NT2/D1 (cell line): Measurements from ENCODE around the gene PRKAR2B.

ENCODE experiments used
- DNase-seq: peaks from one replicate; pipeline ENCODE4 v3.0.0-alpha.2; 2011; ENCODE audit warnings: low read depth, low spot score
- H3K27me3 ChIP-seq: 2 replicates; pipeline ENCODE4 v1.6.0; 2011; ENCODE audit warnings: mild to moderate bottlenecking; ENCODE audit not compliant: insufficient read length, insufficient read depth
- H3K36me3 ChIP-seq: 2 replicates; pipeline ENCODE4 v1.6.1; 2011; ENCODE audit warnings: mild to moderate bottlenecking, low read length, mixed read lengths; ENCODE audit not compliant: insufficient read depth, insufficient read length
- H3K4me1 ChIP-seq: 2 replicates; pipeline ENCODE4 v1.5.1; 2011; ENCODE audit not compliant: insufficient read depth, insufficient read length
- H3K4me3 ChIP-seq: 2 replicates; pipeline ENCODE4 v1.5.1; 2011; ENCODE audit warnings: low read depth; ENCODE audit not compliant: insufficient read length
- H3K9ac ChIP-seq: 2 replicates; pipeline ENCODE4 v1.6.0; 2011; ENCODE audit warnings: low read depth; ENCODE audit not compliant: insufficient read length
- H3K9me3 ChIP-seq: 2 replicates; pipeline ENCODE4 v1.5.1; 2011; ENCODE audit warnings: mild to moderate bottlenecking, low read length; ENCODE audit not compliant: insufficient read depth
- SUZ12 ChIP-seq: IDR thresholded peaks from 2 replicates; pipeline ENCODE4 v1.6.1; 2011; ENCODE audit not compliant: insufficient read length, insufficient read depth; ENCODE audit errors: extremely low read depth
- YY1 ChIP-seq: IDR thresholded peaks from 2 replicates; pipeline ENCODE4 v1.6.1; 2011; ENCODE audit not compliant: insufficient read length, insufficient read depth
- ZNF274 ChIP-seq: IDR thresholded peaks from 2 replicates; pipeline ENCODE4 v1.6.1; 2011; ENCODE audit warnings: mild to moderate bottlenecking, low read depth, low read length

Gene PRKAR2B

GRCh38 chr7:107045195-107045960 lies 873 bp downstream of the PRKAR2B start:
- Histone ChIP-seq H3K27me3 (peaks cover 13% of the 10 kb centered on the region), H3K4me3 (peak overlapping the region; percentile 65), H3K9ac (peak overlapping the region; percentile 75), H3K4me1 (no peaks in the 10 kb centered on the region), H3K36me3 (no peaks in the 10 kb centered on the region), H3K9me3 (no peaks in the 10 kb centered on the region)
- DNase-seq: no peak
- no peak for TF ChIP-seq SUZ12
- TF ChIP-seq YY1: no peak
- TF ChIP-seq ZNF274: no peak

GRCh38 chr7:107045980-107046379 lies 1.5 kb downstream of the PRKAR2B start:
- Histone ChIP-seq H3K9me3 (no peaks in the 10 kb centered on the region), H3K4me1 (no peaks in the 10 kb centered on the region), H3K36me3 (no peaks in the 10 kb centered on the region), H3K27me3 (peaks cover 13% of the 10 kb centered on the region), H3K9ac (no peak overlapping the region), H3K4me3 (no peak overlapping the region)
- no peak for TF ChIP-seq SUZ12
- no peak for TF ChIP-seq YY1
- no peak for TF ChIP-seq ZNF274
- no peak for DNase-seq

GRCh38 chr7:107046491-107047259 lies 2.2 kb downstream of the PRKAR2B start:
- no peaks in the 10 kb centered on the region for H3K36me3 ChIP-seq

GRCh38 chr7:107047902-107048782 lies 3.6 kb downstream of the PRKAR2B start:
- no peak overlapping the region for H3K9ac ChIP-seq
- TF ChIP-seq SUZ12 (no peak), ZNF274 (no peak), YY1 (no peak)
- no peak for DNase-seq
- H3K4me1 ChIP-seq: no peaks in the 10 kb centered on the region
- H3K4me3 ChIP-seq: no peak overlapping the region
- H3K9me3 ChIP-seq: no peaks in the 10 kb centered on the region
- H3K27me3 ChIP-seq: peaks cover 13% of the 10 kb centered on the region
- no peaks in the 10 kb centered on the region for H3K36me3 ChIP-seq

More at GRCh38 chr7:107046491-107047259, 2.2 kb downstream of the PRKAR2B start:
- Histone ChIP-seq H3K4me1 (no peaks in the 10 kb centered on the region), H3K9ac (no peak overlapping the region), H3K4me3 (no peak overlapping the region), H3K27me3 (peaks cover 13% of the 10 kb centered on the region), H3K9me3 (no peaks in the 10 kb centered on the region)
- no peak for DNase-seq
- TF ChIP-seq ZNF274 (no peak), YY1 (no peak), SUZ12 (no peak)

GRCh38 chr7:107048783-107049418 lies 4.4 kb downstream of the PRKAR2B start:
- peaks cover 7% of the 10 kb centered on the region for H3K27me3 ChIP-seq
- no peaks in the 10 kb centered on the region for H3K9me3 ChIP-seq
- TF ChIP-seq YY1: no peak
- no peak for TF ChIP-seq ZNF274
- TF ChIP-seq SUZ12: no peak
- no peak overlapping the region for H3K4me3 ChIP-seq
- H3K9ac ChIP-seq: no peak overlapping the region
- no peak for DNase-seq
- H3K4me1 ChIP-seq: no peaks in the 10 kb centered on the region
- no peaks in the 10 kb centered on the region for H3K36me3 ChIP-seq

GRCh38 chr7:107049480-107049879 lies 5.0 kb downstream of the PRKAR2B start:
- TF ChIP-seq SUZ12: no peak
- no peak for TF ChIP-seq ZNF274
- TF ChIP-seq YY1: no peak
- H3K27me3 ChIP-seq: peaks cover 6% of the 10 kb centered on the region
- H3K9ac ChIP-seq: no peak overlapping the region
- H3K36me3 ChIP-seq: no peaks in the 10 kb centered on the region
- H3K4me3 ChIP-seq: no peak overlapping the region
- no peak for DNase-seq
- no peaks in the 10 kb centered on the region for H3K9me3 ChIP-seq
- no peaks in the 10 kb centered on the region for H3K4me1 ChIP-seq
